Thyroid gland (tissue), 4 donors: ENCODE measurements around the gene SLC43A3. TPM values are rescaled to one million over a fixed set of nuclear protein-coding genes. Genes with fewer than 3 reads are reported as not detected.
A peak's percentile ranks its signal among the peaks of the same experiment; 100 is the strongest.

Source experiments
- DNase-seq, 2 donors: peaks; one replicate each; pipeline ENCODE4 v3.0.0-alpha.2; 2019
- H3K27ac ChIP-seq, 3 donors: fragments of 200-600 bp; sonication (generic); 1 replicate in 2 of 3; 2 replicates in 1 of 3; pipeline ENCODE4 v1.5.1; 2016 to 2019; ENCODE audit warnings: mild to moderate bottlenecking in 1 of 3, moderate library complexity in 1 of 3
- H3K27me3 ChIP-seq: fragments of 200-600 bp; sonication (generic); one replicate; pipeline ENCODE4 v1.5.1; 2019
- H3K36me3 ChIP-seq, 2 donors: fragments of 200-600 bp; sonication (generic); one replicate each; pipeline ENCODE4 v1.5.1; 2016 to 2019
- H3K4me1 ChIP-seq, 2 donors: fragments of 200-600 bp; sonication (generic); one replicate each; pipeline ENCODE4 v1.5.1; 2017 to 2019
- H3K4me3 ChIP-seq, 3 donors: fragments of 200-600 bp; sonication (generic); replicated peaks in 1 of 3; 1 replicate in 2 of 3; 2 replicates in 1 of 3; pipeline ENCODE4 v1.5.1; 2016; ENCODE audit warnings: mild to moderate bottlenecking in 1 of 3
- H3K9me3 ChIP-seq: fragments of 200-600 bp; sonication (generic); one replicate; pipeline ENCODE4 v1.5.1; 2017
- POLR2A ChIP-seq, 2 donors: fragments of 450-650 bp; IDR thresholded peaks; one replicate each; pipeline ENCODE4 v1.6.1; 2017; ENCODE audit warnings: antibody characterized with exemption in 2 of 2, mild to moderate bottlenecking in 2 of 2, moderate library complexity in 1 of 2
- WGBS, 2 donors: methylation state at CpG; one replicate each; pipeline ENCODE4 v1.1.5; 2017; 5-methylcytosine and 5-hydroxymethylcytosine counted together
- intact Hi-C: fragments of 100-400 bp; cut with DNase I; formaldehyde crosslinking; loops from one replicate; pipeline ENCODE4 v1.15.1; 2023
- total RNA-seq, 4 donors: library from RNA; depleted of rRNA; stranded (reverse); fragments of >200 nt; gene quantifications; one replicate each; pipeline ENCODE4 v1.2.3, GENCODE V29; 2016
- TF ChIP-seq, protein P1 (sequence below), 6 experiments: fragments of 200-600 bp in 3 of 6; fragments of 450-650 bp in 3 of 6; sonication (generic) in 3 of 6; IDR thresholded peaks; one replicate each; pipeline ENCODE4 v1.5.1; 2016 to 2019; ENCODE audit warnings: antibody characterized with exemption in 6 of 6, mild to moderate bottlenecking in 2 of 6, inconsistent platforms in 1 of 6, moderate library complexity in 1 of 6

SLC43A3 gene
- total RNA-seq, 4 donors from 2014 or later: 124 to 321 (median 218) TPM

DNA sequence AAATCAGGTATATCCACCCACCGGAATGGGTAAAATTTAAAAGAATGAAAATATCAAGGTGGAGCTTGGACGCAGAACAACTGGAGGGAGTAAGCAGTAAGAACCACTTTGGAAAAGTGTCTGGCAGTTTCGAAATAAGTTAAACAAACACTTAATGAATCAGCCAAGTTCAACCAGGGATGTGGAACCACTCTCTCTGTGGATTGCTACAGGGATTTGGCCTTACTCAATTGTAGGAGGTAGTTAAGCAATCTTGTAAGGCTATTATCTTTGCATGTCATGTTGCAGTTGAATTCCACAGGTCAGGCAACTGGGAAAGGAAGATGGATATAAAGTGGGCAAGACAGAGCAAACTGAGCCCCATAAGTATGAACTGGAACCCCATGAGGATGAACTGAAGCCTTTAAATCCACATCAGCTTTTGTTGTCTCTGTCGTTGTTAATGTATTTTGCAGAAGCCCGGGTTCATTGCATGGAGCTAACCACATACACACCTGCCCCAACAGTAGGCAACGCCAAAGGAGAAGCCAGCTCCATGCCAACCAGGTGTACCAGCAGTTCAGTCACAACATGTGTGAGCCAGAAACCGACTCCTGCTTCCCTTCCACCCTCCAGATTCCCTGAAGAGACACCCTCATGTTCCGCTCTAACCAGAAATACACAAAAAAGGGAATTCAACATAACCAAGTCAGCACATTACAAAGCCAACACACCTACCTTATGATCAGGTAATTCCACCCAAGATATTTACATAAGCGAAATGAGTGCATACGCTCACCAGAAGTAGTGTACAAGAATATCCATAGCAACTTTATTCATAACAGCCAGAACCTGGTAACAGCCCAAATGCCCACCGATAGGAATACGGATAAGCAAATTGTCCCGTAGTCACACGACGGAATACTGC, 8.0 kb upstream of the SLC43A3 start:
- no peak for TF ChIP-seq POLR2A (IDR thresholded peaks at IDR 0.05)
- TF ChIP-seq, protein P1, sequence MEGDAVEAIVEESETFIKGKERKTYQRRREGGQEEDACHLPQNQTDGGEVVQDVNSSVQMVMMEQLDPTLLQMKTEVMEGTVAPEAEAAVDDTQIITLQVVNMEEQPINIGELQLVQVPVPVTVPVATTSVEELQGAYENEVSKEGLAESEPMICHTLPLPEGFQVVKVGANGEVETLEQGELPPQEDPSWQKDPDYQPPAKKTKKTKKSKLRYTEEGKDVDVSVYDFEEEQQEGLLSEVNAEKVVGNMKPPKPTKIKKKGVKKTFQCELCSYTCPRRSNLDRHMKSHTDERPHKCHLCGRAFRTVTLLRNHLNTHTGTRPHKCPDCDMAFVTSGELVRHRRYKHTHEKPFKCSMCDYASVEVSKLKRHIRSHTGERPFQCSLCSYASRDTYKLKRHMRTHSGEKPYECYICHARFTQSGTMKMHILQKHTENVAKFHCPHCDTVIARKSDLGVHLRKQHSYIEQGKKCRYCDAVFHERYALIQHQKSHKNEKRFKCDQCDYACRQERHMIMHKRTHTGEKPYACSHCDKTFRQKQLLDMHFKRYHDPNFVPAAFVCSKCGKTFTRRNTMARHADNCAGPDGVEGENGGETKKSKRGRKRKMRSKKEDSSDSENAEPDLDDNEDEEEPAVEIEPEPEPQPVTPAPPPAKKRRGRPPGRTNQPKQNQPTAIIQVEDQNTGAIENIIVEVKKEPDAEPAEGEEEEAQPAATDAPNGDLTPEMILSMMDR (IDR thresholded peaks at IDR 0.05): no peak
- peak overlapping the region; percentile 78 to 89 (median 89) for H3K27ac ChIP-seq
- no peaks in the 10 kb centered on the region for H3K9me3 ChIP-seq
- no peaks in the 10 kb centered on the region for H3K36me3 ChIP-seq
- H3K27me3 ChIP-seq: no peaks in the 10 kb centered on the region
- DNase-seq: peak; percentile 40 to 49
- intact Hi-C loops: no loop called here
- WGBS, 2 donors: 58 to 61% methylated on average over 15 of the region's 15 CpGs
- no peak overlapping the region for H3K4me3 ChIP-seq
- peaks cover 68 to 74% of the 10 kb centered on the region in 2 donors for H3K4me1 ChIP-seq

DNA sequence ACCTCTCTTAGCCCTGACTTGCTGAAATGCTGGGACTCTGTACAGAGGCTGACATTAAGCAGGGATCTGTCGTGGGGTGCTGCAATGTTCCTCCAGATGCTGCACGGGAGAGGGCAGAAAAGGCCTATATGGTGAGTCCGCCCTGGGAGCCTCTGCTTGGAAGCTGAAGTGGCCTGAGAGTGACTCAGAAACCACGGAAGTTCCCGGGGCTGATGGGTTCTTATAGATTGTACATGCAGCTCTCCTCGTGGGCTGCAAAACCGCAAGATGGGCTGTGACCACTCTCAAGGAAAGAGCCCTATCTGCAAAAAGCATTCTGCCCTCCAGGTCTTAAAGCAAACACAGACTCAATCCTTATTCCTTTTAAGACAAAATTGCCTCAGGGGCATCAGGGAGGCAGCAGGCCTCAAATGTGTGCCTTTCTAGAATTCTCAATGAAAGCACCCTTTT, 5.8 kb upstream of the SLC43A3 start:
- no peak for DNase-seq
- H3K27ac ChIP-seq: peak overlapping the region; percentile 18 to 89 (median 89)
- no peak for TF ChIP-seq POLR2A (IDR thresholded peaks at IDR 0.05)
- TF ChIP-seq, protein P1 (IDR thresholded peaks at IDR 0.05): no peak
- H3K4me3 ChIP-seq: no peak overlapping the region
- H3K9me3 ChIP-seq: no peaks in the 10 kb centered on the region
- peaks cover 74 to 79% of the 10 kb centered on the region in 2 donors for H3K4me1 ChIP-seq
- intact Hi-C loops: no loop called here
- H3K27me3 ChIP-seq: no peaks in the 10 kb centered on the region
- 80 to 85% methylated on average over 7 of the region's 7 CpGs for WGBS, 2 donors
- no peaks in the 10 kb centered on the region for H3K36me3 ChIP-seq

DNA sequence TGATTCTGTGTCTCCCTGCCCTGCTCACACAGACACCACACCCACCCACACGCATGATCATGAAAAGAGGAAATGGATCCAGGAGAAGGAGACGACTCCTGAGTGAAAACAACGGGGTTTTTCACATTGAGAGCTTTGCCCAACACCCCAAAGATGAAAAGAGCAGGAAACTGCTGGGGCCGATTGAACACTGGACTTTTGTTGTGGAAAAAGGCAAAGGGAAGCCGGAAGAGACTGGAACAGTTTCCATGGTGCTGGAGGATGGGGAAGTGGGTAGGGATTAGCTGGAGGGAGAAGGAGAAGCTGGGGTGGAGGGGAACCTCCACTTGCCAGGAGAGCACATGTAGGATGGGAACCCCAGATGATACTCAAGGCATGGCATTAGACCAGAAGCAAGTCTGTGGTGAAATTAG, 5.2 kb upstream of the SLC43A3 start:
- no peak for DNase-seq
- intact Hi-C loops: no loop called here
- Histone ChIP-seq H3K27me3 (no peaks in the 10 kb centered on the region), H3K36me3 (no peaks in the 10 kb centered on the region), H3K4me3 (no peak overlapping the region), H3K4me1 (peaks cover 79 to 85% of the 10 kb centered on the region in 2 donors), H3K27ac (peak overlapping the region in 2 of 3 donors; percentile 89), H3K9me3 (no peaks in the 10 kb centered on the region)
- WGBS, 2 donors: 65 to 74% methylated on average over 5 of the region's 5 CpGs
- no peak for TF ChIP-seq POLR2A (IDR thresholded peaks at IDR 0.05)
- TF ChIP-seq, protein P1 (IDR thresholded peaks at IDR 0.05): no peak

DNA sequence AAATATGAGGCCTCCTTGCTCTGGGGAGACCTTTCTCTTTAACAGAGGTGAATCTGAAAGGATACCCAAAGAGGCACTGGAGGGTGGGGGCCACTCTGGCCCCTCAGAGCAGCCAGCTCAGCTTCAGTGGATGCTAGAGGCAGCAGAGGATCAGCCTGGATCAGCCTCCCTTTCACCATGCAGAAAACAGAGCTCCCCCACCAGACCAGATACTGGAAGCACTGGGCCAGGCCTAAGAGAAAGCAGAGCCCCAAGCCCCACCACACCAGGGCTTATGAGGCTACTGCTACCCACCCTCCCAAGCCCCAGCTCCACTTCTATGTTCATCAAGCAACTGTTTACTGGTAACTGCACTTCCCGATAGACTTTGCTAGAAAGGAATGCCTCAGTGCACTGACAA, 4.0 kb upstream of the SLC43A3 start:
- Histone ChIP-seq H3K4me3 (no peak overlapping the region), H3K9me3 (no peaks in the 10 kb centered on the region), H3K4me1 (peaks cover 84 to 89% of the 10 kb centered on the region in 2 donors), H3K27ac (peak overlapping the region; percentile 29 to 74 (median 73)), H3K27me3 (no peaks in the 10 kb centered on the region), H3K36me3 (no peaks in the 10 kb centered on the region)
- WGBS, 2 donors: 16 to 33% methylated on average over 1 of the region's 1 CpG
- intact Hi-C loops: no loop called here
- no peak for DNase-seq
- TF ChIP-seq POLR2A (IDR thresholded peaks at IDR 0.05): no peak
- TF ChIP-seq, protein P1 (IDR thresholded peaks at IDR 0.05): no peak

DNA sequence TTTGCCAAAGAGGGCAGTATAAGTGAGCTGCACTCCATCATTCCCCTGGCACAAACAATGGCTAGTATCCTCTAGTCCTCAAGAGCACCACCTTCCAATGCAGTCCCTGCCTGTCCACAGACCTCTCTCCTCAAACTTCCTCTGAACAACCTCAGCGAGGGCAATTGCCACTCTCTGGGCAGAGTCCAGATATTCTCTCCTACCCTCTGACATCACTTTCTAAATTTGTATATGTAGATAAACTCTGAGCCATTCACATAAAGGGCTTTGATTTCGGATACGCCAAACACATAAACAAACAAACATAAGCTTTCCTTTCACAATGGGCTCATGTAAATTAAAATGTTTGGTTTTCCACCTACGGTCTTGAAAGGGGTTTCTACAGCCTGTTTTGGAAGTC, 3.0 kb upstream of the SLC43A3 start:
- no peak for DNase-seq
- intact Hi-C loops: no loop called here
- H3K4me1 ChIP-seq: peaks cover 84 to 89% of the 10 kb centered on the region in 2 donors
- H3K9me3 ChIP-seq: no peaks in the 10 kb centered on the region
- peak overlapping the region in 2 of 3 donors; percentile 73 to 74 for H3K27ac ChIP-seq
- H3K27me3 ChIP-seq: no peaks in the 10 kb centered on the region
- WGBS, 2 donors: 65 to 73% methylated on average over 4 of the region's 4 CpGs
- no peak overlapping the region for H3K4me3 ChIP-seq
- TF ChIP-seq, protein P1 (IDR thresholded peaks at IDR 0.05): no peak
- TF ChIP-seq POLR2A (IDR thresholded peaks at IDR 0.05): no peak
- no peaks in the 10 kb centered on the region for H3K36me3 ChIP-seq
